Stimulated activated memory B cell treated with anti-CD40 and anti-IgM and Interleukin-4, amounts not matched to agents 10 μg/mL and 1 μg/mL and 100 μg/mL, for 72 hours (primary cell): Measurements from ENCODE around the gene ATP10B.

Experiments used
- ATAC-seq: fragments of 150-1000 bp; cut with Tn5 transposase; 2 replicates; pipeline ENCODE4 v1.10.0; 2021
- H3K27ac Mint-ChIP-seq: one replicate; pipeline ENCODE4 v1.8.0; 2022; ENCODE audit warnings: mild to moderate bottlenecking, mixed read lengths
- H3K27me3 Mint-ChIP-seq: one replicate; pipeline ENCODE4 v1.8.0; 2022; ENCODE audit warnings: mixed read lengths
- H3K36me3 Mint-ChIP-seq: one replicate; pipeline ENCODE4 v1.8.0; 2022; ENCODE audit warnings: mixed read lengths
- H3K4me1 Mint-ChIP-seq: one replicate; pipeline ENCODE4 v1.8.0; 2022; ENCODE audit warnings: mixed read lengths
- H3K4me3 Mint-ChIP-seq: one replicate; pipeline ENCODE4 v1.8.0; 2022; ENCODE audit warnings: mild to moderate bottlenecking, moderate library complexity, mixed read lengths
- H3K9me3 Mint-ChIP-seq: one replicate; pipeline ENCODE4 v1.8.0; 2022; ENCODE audit warnings: mixed read lengths

Gene ATP10B

GRCh38 chr5:160657622-160658458, 194.2 kb downstream of the ATP10B start:
- Mint-ChIP-seq H3K4me1 (no peaks in the 10 kb centered on the region), H3K27me3 (peaks cover 25% of the 10 kb centered on the region), H3K9me3 (no peaks in the 10 kb centered on the region), H3K27ac (no peak overlapping the region), H3K36me3 (no peaks in the 10 kb centered on the region), H3K4me3 (no peak overlapping the region)
- no peak for ATAC-seq

GRCh38 chr5:160657068-160657507, 194.9 kb downstream of the ATP10B start:
- ATAC-seq: no peak
- H3K27ac Mint-ChIP-seq: no peak overlapping the region

DNA sequence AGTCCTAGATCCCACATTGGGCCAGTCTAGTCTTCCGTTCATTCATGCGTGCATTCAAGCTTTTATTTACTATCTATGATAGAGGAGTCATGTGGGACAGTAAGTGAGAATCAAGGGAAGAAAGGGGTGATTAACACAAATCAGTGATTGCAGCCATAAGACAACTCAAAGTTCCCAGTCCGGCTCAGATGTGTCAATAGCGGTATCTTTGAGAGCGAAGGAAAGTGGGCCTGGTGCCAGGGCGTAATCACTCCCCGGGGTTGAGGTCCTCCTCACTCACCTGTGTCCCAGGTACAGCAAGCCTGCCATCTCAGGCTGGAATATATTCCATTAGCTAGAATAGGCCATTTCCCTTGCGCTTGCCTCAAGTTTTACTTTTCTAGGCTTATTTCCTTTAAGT, 196.3 kb downstream of the ATP10B start:
- Mint-ChIP-seq H3K9me3 (no peaks in the 10 kb centered on the region), H3K27ac (no peak overlapping the region), H3K36me3 (no peaks in the 10 kb centered on the region), H3K27me3 (peaks cover 25% of the 10 kb centered on the region), H3K4me3 (no peak overlapping the region), H3K4me1 (no peaks in the 10 kb centered on the region)
- ATAC-seq: no peak

More at GRCh38 chr5:160657068-160657507, 194.9 kb downstream of the ATP10B start:
- Mint-ChIP-seq H3K27me3 (peaks cover 25% of the 10 kb centered on the region), H3K9me3 (no peaks in the 10 kb centered on the region), H3K4me1 (no peaks in the 10 kb centered on the region), H3K4me3 (no peak overlapping the region), H3K36me3 (no peaks in the 10 kb centered on the region)

DNA sequence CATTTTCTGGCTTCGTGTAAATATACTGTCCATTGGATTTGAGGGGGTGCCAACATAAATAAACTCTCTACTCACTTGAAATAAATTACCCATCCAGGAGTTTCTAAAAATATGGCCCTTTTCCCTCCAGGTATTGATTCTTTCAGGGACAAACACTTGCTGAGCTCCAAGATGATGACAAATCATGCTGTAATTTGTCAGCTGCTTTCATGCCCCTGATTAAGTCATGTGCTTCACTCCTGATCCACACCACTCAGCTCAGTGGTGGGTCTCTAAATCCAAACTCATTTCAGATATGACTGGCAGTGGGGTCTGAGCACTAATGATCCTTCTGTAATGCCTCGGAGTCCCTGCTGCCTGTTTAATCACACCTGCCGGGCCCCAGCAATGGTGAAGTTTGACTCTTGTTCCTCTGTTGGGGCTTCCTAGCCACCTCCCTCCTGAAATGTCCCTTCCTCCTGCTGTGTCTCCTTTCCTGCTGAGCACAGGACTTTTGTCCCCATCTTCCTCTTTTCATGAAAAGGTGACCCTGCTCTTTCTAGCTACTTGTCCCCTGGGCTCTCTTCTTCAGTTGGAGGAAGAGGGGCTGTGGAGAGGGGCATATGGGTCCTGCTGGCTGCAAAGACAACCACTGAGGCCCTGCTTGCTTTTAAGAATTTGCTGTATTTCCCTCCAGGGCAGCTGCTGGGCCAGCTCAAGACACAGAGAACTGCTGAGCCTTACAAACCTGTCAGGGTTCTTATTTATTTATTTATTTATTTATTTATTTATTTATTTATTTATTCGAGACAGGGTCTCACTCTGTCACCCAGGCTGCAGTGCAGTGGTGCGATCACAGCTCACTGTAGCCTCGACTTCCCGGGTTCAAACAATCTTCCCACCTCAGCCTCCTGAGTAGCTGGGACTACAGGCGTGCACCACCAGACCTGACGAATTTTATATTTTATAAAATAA, 200.0 kb downstream of the ATP10B start:
- Mint-ChIP-seq H3K4me1 (no peaks in the 10 kb centered on the region), H3K9me3 (no peaks in the 10 kb centered on the region), H3K27me3 (peaks cover 4% of the 10 kb centered on the region), H3K27ac (no peak overlapping the region), H3K36me3 (no peaks in the 10 kb centered on the region), H3K4me3 (no peak overlapping the region)
- no peak for ATAC-seq

DNA sequence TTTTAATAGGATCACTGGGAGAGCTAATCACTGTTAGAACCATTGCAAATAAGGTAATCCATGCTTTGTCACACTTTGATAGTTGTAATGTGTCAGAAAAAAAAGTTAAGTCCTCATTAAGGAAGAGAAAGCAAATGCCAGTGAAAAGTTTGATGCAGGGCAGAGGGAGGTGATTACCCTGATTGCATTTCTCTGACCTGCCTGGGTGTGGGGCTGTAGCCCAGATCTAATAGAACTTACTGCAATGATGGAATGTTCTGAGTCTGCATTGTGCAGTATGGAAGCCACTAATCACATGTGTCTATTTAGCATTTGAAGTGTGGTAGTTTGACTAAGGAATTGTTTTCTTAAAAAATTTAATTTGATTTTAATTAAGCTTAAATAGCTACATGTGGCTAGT, 202.7 kb downstream of the ATP10B start:
- ATAC-seq: no peak
- H3K4me1 Mint-ChIP-seq: no peaks in the 10 kb centered on the region
- H3K4me3 Mint-ChIP-seq: no peak overlapping the region
- peaks cover 8% of the 10 kb centered on the region for H3K27me3 Mint-ChIP-seq
- no peaks in the 10 kb centered on the region for H3K36me3 Mint-ChIP-seq
- no peak overlapping the region for H3K27ac Mint-ChIP-seq
- H3K9me3 Mint-ChIP-seq: no peaks in the 10 kb centered on the region

DNA sequence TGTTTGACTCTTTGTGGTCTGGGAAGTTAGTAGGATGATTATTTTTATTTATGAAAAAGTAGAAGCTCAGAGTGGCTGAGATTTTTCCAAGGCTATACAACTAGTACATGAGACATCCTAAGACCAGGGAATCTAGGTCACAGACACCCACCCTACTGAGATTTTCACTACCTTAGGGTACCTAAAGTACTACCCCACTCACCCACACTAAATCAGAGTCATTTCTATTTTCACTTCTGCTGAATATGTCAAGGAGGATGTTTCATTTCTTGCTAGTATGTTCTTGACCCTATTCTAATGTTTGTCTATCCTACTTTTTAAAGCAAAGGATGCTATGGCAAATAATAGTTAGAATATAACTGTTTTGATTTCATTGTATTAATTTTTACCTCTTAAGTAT, 206.0 kb downstream of the ATP10B start:
- ATAC-seq: no peak
- no peaks in the 10 kb centered on the region for H3K4me1 Mint-ChIP-seq
- no peaks in the 10 kb centered on the region for H3K9me3 Mint-ChIP-seq
- H3K27me3 Mint-ChIP-seq: peaks cover 8% of the 10 kb centered on the region
- H3K36me3 Mint-ChIP-seq: no peaks in the 10 kb centered on the region
- H3K4me3 Mint-ChIP-seq: no peak overlapping the region
- H3K27ac Mint-ChIP-seq: no peak overlapping the region

- no peaks in the 10 kb centered on the region for H3K36me3 Mint-ChIP-seq
- no peak for ATAC-seq
- no peak overlapping the region for H3K27ac Mint-ChIP-seq
- peaks cover 17% of the 10 kb centered on the region for H3K27me3 Mint-ChIP-seq
- no peak overlapping the region for H3K4me3 Mint-ChIP-seq
- H3K9me3 Mint-ChIP-seq: no peaks in the 10 kb centered on the region
- no peaks in the 10 kb centered on the region for H3K4me1 Mint-ChIP-seq
These were observed 208.3 kb downstream of the ATP10B start for GRCh38 chr5:160643616-160644240.

- Mint-ChIP-seq H3K27me3 (peaks cover 28% of the 10 kb centered on the region), H3K27ac (no peak overlapping the region), H3K9me3 (peaks cover 8% of the 10 kb centered on the region), H3K4me1 (no peaks in the 10 kb centered on the region), H3K4me3 (no peak overlapping the region), H3K36me3 (no peaks in the 10 kb centered on the region)
- peak; percentile 29 for ATAC-seq
These were observed 210.6 kb downstream of the ATP10B start for GRCh38 chr5:160641405-160641804.

DNA sequence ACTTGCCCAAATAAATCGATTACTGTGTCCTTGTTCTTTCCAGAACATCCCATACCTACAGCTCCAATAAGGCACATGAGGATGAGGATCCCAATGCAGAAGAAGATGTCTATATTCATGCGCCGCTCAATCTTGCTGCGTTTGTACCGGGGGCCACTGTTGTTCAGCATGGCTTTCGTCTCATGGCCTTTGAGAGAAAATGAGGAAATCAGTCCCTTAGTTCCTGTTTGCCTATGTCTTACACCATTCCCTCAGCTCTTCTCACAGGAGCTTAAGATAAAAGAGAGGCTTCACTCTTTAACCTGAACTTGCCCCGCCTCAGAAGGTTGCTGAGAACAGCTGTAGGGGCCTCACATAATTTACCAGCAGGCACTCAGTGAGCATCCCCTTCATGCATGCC, 211.6 kb downstream of the ATP10B start:
- H3K9me3 Mint-ChIP-seq: peaks cover 8% of the 10 kb centered on the region
- peaks cover 30% of the 10 kb centered on the region for H3K27me3 Mint-ChIP-seq
- no peaks in the 10 kb centered on the region for H3K36me3 Mint-ChIP-seq
- no peak overlapping the region for H3K4me3 Mint-ChIP-seq
- no peak for ATAC-seq
- no peak overlapping the region for H3K27ac Mint-ChIP-seq
- no peaks in the 10 kb centered on the region for H3K4me1 Mint-ChIP-seq

DNA sequence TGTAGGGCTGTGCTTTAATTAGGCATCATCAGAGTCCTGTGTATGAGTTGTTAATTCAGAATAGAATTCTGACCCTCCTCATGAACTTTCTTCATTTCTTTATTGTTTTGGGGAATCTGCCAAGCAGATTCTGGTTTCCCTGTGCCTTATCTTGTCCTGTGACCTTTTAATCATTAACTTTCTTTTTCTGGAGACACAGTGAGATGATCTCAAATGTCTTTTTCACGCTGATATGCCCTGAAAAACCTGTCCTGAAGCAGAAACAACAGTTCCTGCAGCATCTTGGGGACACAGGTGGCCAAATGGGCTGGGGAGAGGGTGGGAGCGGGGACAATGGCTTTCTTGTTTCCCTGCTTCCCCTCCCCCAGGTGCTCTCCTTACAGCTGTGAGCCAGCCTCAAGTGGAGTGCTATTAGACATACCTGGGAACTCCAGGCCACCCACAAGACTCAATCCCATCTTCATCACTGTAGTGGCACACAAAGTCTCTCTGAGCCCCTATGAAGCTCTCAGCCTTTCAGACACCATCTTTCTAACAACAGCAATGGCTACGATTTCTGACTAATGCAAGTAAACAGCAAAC, 213.8 kb downstream of the ATP10B start:
- ATAC-seq: no peak
- H3K27me3 Mint-ChIP-seq: peaks cover 30% of the 10 kb centered on the region

GRCh38 chr5:160637357-160638090, 214.5 kb downstream of the ATP10B start:
- H3K4me3 Mint-ChIP-seq: no peak overlapping the region
- no peak for ATAC-seq
- no peak overlapping the region for H3K27ac Mint-ChIP-seq
- H3K4me1 Mint-ChIP-seq: no peaks in the 10 kb centered on the region
- no peaks in the 10 kb centered on the region for H3K36me3 Mint-ChIP-seq
- H3K27me3 Mint-ChIP-seq: peaks cover 30% of the 10 kb centered on the region
- peaks cover 8% of the 10 kb centered on the region for H3K9me3 Mint-ChIP-seq

More for the DNA sequence above, 213.8 kb downstream of the ATP10B start:
- Mint-ChIP-seq H3K4me1 (no peaks in the 10 kb centered on the region), H3K9me3 (peaks cover 8% of the 10 kb centered on the region), H3K4me3 (no peak overlapping the region), H3K36me3 (no peaks in the 10 kb centered on the region), H3K27ac (no peak overlapping the region)

DNA sequence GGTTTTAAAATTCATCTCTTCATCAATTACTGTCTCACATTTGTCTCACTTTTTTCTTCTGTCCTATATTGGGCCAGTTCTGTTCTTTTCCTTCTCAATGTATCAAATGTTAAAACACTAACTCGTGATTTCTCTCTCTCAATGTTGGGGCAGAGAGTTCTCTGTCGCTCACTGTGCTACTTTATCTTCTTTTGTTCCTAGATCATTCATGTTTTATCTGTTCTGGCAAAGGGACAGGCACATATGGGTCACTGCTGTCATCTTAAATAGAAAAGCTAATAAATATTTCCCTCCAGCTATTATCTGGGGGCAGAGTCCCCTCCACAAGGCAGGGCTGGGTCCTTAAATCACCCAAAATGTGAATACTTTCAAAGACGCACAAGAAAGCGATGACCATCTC, 216.3 kb downstream of the ATP10B start:
- H3K4me3 Mint-ChIP-seq: no peak overlapping the region
- no peaks in the 10 kb centered on the region for H3K4me1 Mint-ChIP-seq
- no peak overlapping the region for H3K27ac Mint-ChIP-seq
- peaks cover 8% of the 10 kb centered on the region for H3K9me3 Mint-ChIP-seq
- H3K36me3 Mint-ChIP-seq: no peaks in the 10 kb centered on the region
- ATAC-seq: no peak
- H3K27me3 Mint-ChIP-seq: peaks cover 30% of the 10 kb centered on the region

GRCh38 chr5:160635046-160635445, 217.0 kb downstream of the ATP10B start:
- no peak overlapping the region for H3K27ac Mint-ChIP-seq
- H3K4me1 Mint-ChIP-seq: no peaks in the 10 kb centered on the region
- no peaks in the 10 kb centered on the region for H3K36me3 Mint-ChIP-seq
- peaks cover 8% of the 10 kb centered on the region for H3K9me3 Mint-ChIP-seq
- peaks cover 30% of the 10 kb centered on the region for H3K27me3 Mint-ChIP-seq
- no peak overlapping the region for H3K4me3 Mint-ChIP-seq
- ATAC-seq: no peak

DNA sequence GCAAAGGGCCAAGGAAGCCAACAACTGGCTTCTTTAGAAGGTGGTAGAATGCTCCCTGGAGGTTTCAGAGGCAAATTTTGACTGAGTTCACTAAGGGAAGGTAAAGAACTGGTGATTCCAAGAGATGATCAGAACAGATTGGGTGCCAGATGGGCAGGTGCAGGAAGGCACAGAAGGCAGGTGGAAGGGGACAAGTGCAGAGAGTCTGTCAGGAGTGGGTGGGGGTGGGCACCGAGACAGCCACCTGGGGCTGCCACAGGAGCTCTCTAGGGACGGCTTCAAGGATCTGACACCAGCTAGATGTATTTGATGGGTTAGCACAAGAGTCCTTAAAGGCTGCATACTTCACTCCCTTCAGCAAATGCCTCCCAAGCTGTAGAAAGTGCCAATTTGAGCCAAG, 223.0 kb downstream of the ATP10B start:
- H3K4me1 Mint-ChIP-seq: no peaks in the 10 kb centered on the region
- H3K27me3 Mint-ChIP-seq: peaks cover 22% of the 10 kb centered on the region

More for the DNA sequence above, 223.0 kb downstream of the ATP10B start:
- no peak overlapping the region for H3K27ac Mint-ChIP-seq
- no peaks in the 10 kb centered on the region for H3K36me3 Mint-ChIP-seq
- no peak for ATAC-seq
- no peaks in the 10 kb centered on the region for H3K9me3 Mint-ChIP-seq
- H3K4me3 Mint-ChIP-seq: no peak overlapping the region
